Bronchial smooth muscle cell (primary cell): ENCODE results near the gene TPRN. TPM values are rescaled to one million over a fixed set of nuclear protein-coding genes. Genes with fewer than 3 reads are reported as not detected.

Source experiments
- total RNA-seq: library from RNA; depleted of rRNA; stranded (reverse); fragments of >200 nt; gene quantifications from 2 replicates; pipeline ENCODE4 v1.2.1, GENCODE V29; 2014

The TPRN gene, protein sequence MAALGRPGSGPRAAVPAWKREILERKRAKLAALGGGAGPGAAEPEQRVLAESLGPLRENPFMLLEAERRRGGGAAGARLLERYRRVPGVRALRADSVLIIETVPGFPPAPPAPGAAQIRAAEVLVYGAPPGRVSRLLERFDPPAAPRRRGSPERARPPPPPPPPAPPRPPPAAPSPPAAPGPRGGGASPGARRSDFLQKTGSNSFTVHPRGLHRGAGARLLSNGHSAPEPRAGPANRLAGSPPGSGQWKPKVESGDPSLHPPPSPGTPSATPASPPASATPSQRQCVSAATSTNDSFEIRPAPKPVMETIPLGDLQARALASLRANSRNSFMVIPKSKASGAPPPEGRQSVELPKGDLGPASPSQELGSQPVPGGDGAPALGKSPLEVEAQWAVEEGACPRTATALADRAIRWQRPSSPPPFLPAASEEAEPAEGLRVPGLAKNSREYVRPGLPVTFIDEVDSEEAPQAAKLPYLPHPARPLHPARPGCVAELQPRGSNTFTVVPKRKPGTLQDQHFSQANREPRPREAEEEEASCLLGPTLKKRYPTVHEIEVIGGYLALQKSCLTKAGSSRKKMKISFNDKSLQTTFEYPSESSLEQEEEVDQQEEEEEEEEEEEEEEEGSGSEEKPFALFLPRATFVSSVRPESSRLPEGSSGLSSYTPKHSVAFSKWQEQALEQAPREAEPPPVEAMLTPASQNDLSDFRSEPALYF
- 3.9 and 5.4 TPM in 2 replicates for total RNA-seq

DNA sequence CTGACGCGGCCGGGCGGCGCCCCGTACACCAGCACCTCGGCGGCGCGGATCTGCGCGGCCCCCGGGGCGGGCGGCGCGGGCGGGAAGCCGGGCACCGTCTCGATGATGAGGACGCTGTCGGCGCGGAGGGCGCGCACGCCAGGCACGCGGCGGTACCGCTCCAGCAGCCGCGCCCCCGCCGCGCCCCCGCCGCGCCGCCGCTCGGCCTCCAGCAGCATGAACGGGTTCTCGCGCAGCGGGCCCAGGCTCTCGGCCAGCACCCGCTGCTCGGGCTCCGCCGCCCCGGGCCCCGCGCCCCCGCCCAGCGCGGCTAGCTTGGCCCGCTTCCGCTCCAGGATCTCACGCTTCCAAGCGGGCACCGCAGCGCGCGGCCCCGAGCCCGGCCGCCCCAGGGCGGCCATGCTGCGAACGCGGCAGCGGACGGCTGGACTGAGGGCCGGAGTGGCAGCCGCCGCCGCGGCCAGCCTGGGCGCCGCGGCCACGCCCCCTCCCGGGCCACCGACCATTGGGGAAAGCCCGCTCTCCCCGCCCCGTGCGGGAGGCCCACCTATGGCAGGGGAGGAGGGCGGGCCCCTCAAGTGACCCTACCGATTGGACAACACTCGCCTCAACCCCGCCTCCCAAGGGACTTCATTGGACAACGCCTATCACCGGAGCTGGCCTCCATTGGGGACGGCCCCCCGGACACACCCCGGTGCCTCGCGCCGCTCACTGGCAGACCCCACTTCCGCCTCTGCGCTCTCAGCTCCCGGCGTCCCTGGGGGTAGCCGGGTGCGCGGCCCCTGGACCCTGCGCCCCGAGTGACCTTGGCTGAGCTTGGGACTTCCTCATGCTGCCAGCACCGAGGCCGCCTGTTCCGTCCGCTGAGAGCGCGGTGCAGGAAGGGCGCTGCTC lies at the start of gene TPRN:
Gene TPRN, minus strand, starts transcription at position 431 of the 894 bp plus-strand sequence. Its CDS starts 30 bp downstream, at position 401.

DNA sequence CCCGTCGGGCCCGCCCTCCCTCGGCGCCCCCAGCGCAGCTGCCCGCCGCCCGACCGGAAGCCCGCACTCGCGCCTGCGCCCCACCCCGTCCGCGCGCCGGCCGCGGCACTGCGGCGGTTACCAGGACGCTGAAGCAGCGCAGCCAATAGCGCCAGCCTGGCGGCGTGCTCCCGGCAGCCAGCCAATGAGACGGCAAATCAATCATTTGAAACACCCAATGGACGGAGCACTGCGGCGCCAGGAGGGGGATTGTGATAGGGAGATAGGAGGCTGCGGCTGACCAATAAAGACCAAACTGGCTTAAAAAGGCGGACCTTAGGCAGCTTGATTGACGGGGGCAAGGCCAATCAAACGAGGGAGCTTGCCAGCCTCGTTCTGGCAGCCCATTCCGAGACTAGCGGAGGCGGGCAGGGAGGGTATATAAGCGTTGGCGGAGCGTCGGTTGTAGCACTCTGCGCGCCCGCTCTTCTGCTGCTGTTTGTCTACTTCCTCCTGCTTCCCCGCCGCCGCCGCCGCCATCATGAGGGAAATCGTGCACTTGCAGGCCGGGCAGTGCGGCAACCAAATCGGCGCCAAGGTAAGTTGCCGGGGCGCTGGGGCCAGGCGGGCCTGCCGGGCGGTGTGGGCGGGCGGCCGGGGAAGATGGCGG lies 40.4 kb upstream of the TPRN start, which contains the start of gene TUBB4B:
Gene TUBB4B, plus strand, starts transcription at position 447 of the 649 bp plus-strand sequence. Its CDS starts 74 bp downstream, at position 521.

DNA sequence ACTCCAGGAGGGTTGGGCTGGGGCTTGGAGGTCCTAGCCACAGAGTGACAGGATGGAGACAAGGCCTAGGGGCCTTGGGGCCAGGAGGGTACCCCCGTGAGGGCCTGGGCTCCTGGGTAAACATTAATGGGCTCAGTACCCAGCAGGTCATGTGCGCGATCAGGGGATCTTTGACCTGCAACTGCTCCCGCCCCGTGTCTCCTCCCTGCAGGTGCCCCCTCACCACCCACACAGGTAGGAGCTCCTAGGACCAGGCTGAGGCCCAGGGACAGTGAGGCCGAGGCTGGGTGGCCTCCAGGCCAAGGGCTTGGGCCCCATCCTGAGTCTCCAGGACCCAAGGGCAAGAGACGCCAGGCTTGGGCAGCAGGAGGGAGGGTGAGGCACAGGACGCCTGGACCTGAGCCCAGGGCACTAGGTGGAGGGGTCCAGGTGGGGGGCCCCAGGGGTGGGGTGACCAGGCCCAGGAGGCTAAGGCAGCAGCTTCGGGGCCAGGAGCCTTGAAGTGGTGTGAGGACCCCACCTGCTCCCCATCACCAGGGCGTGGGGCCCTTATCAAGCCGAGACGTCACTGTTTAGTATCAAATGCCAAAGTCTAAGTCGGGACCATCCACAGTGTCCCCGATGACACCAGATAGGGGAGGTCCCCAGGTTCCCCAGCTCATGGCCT lies 30.3 kb upstream of the TPRN start, which contains the start of gene SLC34A3:
Gene SLC34A3, plus strand, starts transcription at position 197 of the 667 bp plus-strand sequence. CDS start 802 bp downstream, outside the sequence.

DNA sequence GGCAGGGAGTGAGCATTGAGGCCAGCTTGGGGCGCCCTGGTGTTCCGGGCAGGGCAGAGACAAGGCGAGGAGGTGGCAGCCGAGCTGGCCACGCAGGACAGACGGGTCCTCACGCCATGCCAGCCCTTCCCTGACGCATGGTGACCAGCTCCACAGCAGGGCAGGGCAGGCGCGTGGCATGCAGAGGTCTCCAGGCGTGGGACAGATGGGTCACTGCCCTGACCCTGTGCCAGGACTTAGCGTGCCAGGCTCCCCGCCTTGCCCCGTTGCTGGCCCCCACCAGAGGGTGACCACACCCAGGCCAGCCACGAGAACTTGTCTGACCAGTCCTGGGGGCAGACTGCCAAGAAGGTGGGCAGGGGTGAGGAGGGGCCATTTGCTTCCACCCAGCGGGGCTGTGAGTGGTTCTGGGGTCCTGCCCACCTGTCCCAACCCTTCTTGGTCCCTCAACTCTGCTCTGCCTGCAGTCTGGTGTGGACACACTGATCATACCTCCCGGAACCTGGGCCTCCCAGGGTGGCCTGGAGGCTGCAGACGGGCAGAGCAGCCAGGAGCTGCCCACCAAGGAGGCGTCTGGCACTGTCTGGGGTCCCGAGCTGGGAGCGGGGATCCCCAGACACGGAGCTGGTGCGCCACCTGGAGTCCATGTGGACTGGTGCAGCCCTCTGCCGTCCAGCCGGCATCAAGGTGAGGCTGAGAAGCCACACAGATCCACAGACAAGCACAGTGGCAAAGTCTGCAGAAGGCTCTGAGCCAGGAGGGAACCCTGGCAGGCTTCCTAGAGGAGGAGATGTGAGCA lies 26.7 kb upstream of the TPRN start, which contains the start of gene RNF224:
Gene RNF224, plus strand, starts transcription at position 449 of the 799 bp plus-strand sequence. CDS start 834 bp downstream, outside the sequence.

DNA sequence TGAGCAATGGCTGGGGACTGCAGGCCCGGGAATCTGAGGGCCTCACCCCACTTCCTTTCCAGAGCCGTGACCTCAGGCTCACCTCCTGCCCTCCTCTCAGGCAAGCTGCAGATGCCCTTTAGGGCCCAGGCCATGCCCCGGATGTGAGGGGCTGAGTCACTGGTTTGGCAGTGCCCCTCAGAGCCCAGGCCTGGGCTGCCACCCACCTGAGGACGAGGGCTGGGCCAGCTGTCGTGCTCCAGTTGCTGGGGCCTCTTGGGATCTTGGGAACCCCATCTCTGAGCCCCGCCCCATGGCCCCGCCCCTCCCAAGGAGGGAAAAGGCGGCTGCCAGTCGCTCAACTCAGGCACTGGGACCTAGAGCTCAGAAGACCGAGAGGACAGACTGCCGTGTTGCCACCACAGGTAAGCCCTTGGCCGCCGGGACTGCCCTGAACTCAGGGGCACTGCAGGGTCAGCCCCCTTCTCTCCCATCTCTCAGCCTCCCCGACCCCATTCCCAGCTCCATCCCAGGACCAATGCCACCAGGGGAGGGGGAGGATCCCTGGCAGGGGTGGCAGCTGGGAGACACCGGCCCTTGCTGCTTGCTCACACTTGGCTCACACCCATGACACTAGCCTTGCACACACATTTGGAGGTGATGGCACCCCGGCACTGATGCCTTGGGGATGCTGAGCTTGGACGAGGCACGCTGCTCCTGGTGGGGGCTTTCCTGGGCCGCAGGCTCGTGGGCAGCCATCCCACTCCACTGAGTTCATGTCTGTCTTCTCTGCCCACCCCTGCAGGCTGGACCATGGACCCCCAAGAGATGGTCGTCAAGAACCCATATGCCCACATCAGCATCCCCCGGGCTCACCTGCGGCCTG lies 24.5 kb upstream of the TPRN start, which contains the start of gene CYSRT1:
Gene CYSRT1, plus strand, starts transcription at position 345 of the 865 bp plus-strand sequence. Its CDS starts 448 bp downstream, at position 793.

DNA sequence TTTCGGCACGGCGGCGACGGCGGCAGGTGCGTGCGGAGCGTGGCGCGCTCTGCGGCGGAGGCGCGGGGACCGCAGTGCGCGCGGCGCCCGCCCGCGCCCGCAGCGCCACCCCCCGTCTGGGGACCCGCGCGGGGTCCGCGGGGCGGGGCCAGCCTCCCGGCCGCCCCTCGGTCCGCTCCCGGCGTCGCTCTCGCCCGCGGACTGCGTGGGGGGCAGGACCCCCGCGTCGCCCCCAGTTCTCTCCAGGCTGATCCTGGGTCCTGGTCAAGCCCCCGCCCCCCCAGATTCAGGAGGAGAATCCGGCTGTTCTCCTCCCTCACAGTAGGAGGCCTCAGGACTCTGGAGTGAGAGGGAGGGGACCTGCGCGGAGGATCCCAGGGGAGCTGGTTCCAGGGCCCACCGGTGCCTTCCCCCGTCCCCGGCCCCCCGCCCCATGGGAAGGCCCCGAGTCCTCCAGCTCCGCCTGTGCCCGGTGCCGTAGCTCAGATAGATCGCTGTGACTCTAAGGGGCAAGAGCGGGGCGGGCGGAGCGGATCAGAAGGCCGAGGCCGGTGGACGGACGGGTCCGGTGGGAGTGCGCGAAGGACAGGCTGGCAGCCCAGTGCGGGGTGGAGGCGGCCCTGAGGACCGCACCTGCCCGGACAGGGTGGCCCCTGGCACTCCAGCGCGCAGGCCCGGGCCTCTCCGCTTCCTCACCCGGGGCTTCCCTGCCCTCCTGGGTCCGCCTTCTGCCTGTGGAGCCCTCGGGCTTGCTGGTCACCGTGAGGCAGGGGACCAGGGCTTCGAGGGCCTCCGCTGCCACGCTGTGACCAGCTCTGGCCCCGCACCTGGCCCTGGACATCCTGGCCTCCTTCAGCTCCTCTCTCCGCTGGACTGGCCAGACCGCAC lies 21.9 kb upstream of the TPRN start, which contains the start of gene RNF208:
Gene RNF208, minus strand, starts transcription at position 51 of the 888 bp plus-strand sequence. CDS start 1,028 bp downstream, outside the sequence.

DNA sequence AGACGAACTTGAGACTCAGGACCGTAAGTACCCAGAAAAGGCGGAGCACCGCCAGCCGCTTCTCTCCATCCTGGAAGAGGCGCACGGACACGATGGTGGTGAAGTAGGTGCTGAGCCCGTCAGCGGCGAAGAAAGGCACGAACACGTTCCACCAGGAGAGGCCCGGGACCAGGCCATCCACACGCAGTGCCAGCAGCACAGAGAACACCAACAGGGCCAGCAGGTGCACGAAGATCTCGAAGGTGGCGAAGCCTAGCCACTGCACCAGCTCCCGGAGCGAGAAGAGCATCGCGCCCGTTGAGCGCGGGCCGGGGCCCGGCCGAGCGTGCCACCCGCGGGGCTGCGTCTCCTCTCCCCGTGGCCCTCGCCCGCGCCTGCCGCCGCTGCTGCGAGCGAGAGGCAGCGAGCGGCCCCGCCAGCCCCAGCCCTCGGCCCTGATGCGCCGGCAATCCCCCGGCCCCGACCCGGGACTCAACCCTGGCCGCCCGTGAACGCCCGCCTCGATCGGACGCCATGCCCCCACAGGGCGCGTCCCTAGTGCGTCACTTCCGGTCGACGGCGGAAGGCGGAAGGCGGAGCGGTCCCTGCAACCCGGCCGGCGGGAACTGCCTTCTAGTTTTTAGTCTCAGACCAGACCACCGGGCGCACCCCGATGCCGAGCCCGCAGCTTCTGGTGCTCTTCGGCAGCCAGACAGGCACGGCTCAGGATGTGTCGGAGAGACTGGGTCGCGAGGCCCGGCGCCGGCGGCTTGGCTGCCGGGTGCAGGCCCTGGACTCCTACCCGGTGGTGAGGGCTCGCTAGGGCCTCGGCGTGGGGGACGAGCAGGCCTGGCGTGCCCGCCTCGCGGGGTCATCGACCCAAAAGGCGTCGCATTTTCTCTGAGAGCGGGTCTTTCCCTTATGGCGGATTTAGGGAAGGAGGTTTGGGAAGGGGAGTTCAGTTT lies 4.9 kb upstream of the TPRN start, which contains the start of the genes NDOR1 and TMEM203:
Gene NDOR1, plus strand, starts transcription at position 575 of the 944 bp plus-strand sequence. Its CDS starts 78 bp downstream, at position 653.
Gene TMEM203, minus strand, starts transcription at position 523 of the 944 bp plus-strand sequence. Its CDS starts 234 bp downstream, at position 289.

GRCh38 chr9:137188490-137189296 lies 11.8 kb downstream of the TPRN start, which contains the start of the genes ANAPC2 and SSNA1:
Gene ANAPC2, minus strand, starts transcription at chr9:137188560. Its CDS starts 28 bp downstream, at chr9:137188532.
Gene SSNA1, plus strand, starts transcription at chr9:137188676. Its CDS starts 51 bp downstream, at chr9:137188727.

DNA sequence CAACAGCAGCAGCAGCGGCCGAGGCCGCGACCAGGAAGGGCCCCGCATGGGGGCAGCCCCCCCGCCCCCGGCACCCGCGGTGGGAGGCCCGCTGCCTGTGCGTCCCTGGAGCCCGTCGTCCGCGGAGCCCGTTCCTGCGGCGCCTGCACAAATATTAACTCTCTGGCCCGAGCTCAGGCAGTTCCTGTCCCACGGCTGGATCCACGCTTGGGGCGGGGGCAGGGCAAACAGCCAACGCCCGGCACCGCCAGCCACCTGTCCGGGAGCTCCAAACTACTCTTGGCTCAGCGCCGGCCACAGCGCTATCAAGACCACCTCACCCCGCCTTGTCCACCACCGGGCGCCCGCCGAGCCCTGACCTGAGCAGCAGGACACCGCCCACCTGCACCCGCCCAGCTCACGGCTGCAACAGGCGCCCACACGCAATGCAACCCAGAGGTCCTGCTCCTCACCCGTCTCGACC lies 30.6 kb downstream of the TPRN start, which contains the start of gene LRRC26:
Gene LRRC26, minus strand, starts transcription at position 156 of the 463 bp plus-strand sequence. Its CDS starts 108 bp downstream, at position 48.

Other genes starting within 250 kb of the TPRN start
- gene LCN12, start 248.5 kb downstream of the TPRN start, total RNA-seq: not detected in 2 replicates
- gene PTGDS, start 223.2 kb downstream of the TPRN start, total RNA-seq: 0.79 and 6.0 TPM in 2 replicates
- 0.16 and 0.34 TPM in 2 replicates for gene LCNL1, start 217.7 kb downstream of the TPRN start, total RNA-seq
- 5.8 and 8.5 TPM in 2 replicates for gene PAXX, start 208.3 kb downstream of the TPRN start, total RNA-seq
- gene CLIC3, start 204.2 kb downstream of the TPRN start, total RNA-seq: 6.8 and 8.2 TPM in 2 replicates
- gene ABCA2, start 172.5 kb downstream of the TPRN start, total RNA-seq: 14.2 and 23.9 TPM in 2 replicates
- gene FUT7, start 168.7 kb downstream of the TPRN start, total RNA-seq: not detected in 2 replicates
- gene NPDC1, start 154.6 kb downstream of the TPRN start, total RNA-seq: 11.5 and 13.1 TPM in 2 replicates
- gene ENTPD2, start 146.7 kb downstream of the TPRN start, total RNA-seq: under 0.01 TPM in 1 of 2 replicates, not detected in the other
- 0.26 and 0.47 TPM in 2 replicates for gene SAPCD2, start 130.2 kb downstream of the TPRN start, total RNA-seq
- gene UAP1L1, start 123.2 kb downstream of the TPRN start, total RNA-seq: 16.2 and 18.1 TPM in 2 replicates
- 73.7 and 76.9 TPM in 2 replicates for gene MAN1B1, start 113.8 kb downstream of the TPRN start, total RNA-seq
- 67.8 and 115 TPM in 2 replicates for gene DPP7, start 86.0 kb downstream of the TPRN start, total RNA-seq
- gene GRIN1, start 61.6 kb downstream of the TPRN start, total RNA-seq: under 0.01 TPM in 1 of 2 replicates, not detected in the other
- gene LRRC26, start 30.7 kb downstream of the TPRN start, total RNA-seq: not detected in 2 replicates
- not detected in 2 replicates for gene TMEM210, start 28.7 kb downstream of the TPRN start, total RNA-seq
- gene ANAPC2, start 12.2 kb downstream of the TPRN start, total RNA-seq: 27.1 and 29.3 TPM in 2 replicates
- 58.4 and 64.2 TPM in 2 replicates for gene SSNA1, start 12.1 kb downstream of the TPRN start, total RNA-seq
- gene TMEM203, start 4.9 kb upstream of the TPRN start, total RNA-seq: 26.8 and 30.9 TPM in 2 replicates
- 2.2 and 2.3 TPM in 2 replicates for gene NDOR1, start 5.0 kb upstream of the TPRN start, total RNA-seq
- gene RNF208, start 21.5 kb upstream of the TPRN start, total RNA-seq: 0.09 and 0.16 TPM in 2 replicates
- 0.17 and 0.63 TPM in 2 replicates for gene CYSRT1, start 24.4 kb upstream of the TPRN start, total RNA-seq
- gene RNF224, start 26.8 kb upstream of the TPRN start, total RNA-seq: 0.09 TPM in 1 of 2 replicates, not detected in the other
- gene SLC34A3, start 30.2 kb upstream of the TPRN start, total RNA-seq: not detected in 2 replicates
- gene TUBB4B, start 40.5 kb upstream of the TPRN start, total RNA-seq: 84.7 and 125 TPM in 2 replicates
- 0.16 TPM in 1 of 2 replicates, not detected in the other for gene STPG3, start 50.5 kb upstream of the TPRN start, total RNA-seq
- 39.2 and 49.2 TPM in 2 replicates for gene NELFB, start 54.6 kb upstream of the TPRN start, total RNA-seq
- gene TOR4A, start 77.0 kb upstream of the TPRN start, total RNA-seq: 5.8 and 11.5 TPM in 2 replicates
- gene NRARP, start 101.5 kb upstream of the TPRN start, total RNA-seq: 0.09 and 0.16 TPM in 2 replicates
- gene EXD3, start 222.4 kb upstream of the TPRN start, total RNA-seq: 8.0 and 9.5 TPM in 2 replicates
- 0.26 and 0.95 TPM in 2 replicates for gene NOXA1, start 222.7 kb upstream of the TPRN start, total RNA-seq
- gene ENTPD8, start 240.6 kb upstream of the TPRN start, total RNA-seq: under 0.01 TPM in 1 of 2 replicates, not detected in the other